CD4-positive, alpha-beta T cell treated with Interleukin-17A for 4 hours (primary cell): ENCODE results near the gene ZNF783.
"Not testable (repeated sequence)": the region's sequence is repeated elsewhere in the genome, so short reads cannot be mapped to it uniquely, and the experiment has no call there.

Experiments
- DNase-seq: peaks from one replicate; pipeline ENCODE4 v3.0.0-alpha.2; 2020; ENCODE audit warnings: mixed read lengths

Gene ZNF783

DNA sequence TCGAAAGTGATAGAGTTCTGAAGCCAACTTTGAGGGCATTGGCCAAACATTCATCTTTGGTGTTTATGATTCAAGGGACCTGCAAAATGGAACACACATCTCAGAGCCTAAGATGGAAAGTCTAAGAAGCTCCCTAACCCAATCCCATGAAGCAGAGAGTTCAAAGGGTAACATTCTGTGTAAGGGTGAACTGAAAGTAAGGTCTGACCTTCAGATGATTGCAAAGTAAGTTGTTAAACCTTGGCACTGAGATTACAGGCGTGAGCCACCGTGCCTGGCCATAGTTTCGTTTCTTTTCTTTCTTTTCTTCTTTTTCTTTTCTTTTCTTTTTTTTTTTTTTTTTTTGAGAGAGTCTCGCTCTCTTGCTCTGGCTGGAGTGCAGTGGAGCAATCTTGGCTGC, 20.3 kb upstream of the ZNF783 start:
- no peak for DNase-seq

- no peak for DNase-seq
Observed at GRCh38 chr7:149245244-149245643, 16.8 kb upstream of the ZNF783 start.

DNA sequence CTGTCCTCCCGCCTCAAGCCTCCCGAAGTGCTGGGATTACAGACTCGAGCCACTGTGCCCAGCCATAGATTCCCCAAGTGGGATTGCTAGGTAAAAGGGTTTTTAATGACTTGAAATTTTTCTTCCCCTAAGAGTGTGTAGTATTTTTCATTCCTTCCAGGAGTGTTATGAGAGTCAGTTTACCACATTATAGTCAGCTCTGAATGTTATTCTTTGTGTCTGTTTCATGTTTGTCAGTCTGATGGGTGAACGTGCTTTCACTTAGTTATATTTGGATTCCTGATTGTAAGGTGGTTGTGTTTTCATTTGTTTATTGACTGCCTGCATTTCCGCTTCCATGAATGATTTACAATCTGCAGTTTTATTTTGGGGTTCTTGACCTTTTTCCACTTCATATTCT, 16.3 kb upstream of the ZNF783 start:
- no peak for DNase-seq

- DNase-seq = no peak
Observed at GRCh38 chr7:149248777-149249176, 13.2 kb upstream of the ZNF783 start.

DNA sequence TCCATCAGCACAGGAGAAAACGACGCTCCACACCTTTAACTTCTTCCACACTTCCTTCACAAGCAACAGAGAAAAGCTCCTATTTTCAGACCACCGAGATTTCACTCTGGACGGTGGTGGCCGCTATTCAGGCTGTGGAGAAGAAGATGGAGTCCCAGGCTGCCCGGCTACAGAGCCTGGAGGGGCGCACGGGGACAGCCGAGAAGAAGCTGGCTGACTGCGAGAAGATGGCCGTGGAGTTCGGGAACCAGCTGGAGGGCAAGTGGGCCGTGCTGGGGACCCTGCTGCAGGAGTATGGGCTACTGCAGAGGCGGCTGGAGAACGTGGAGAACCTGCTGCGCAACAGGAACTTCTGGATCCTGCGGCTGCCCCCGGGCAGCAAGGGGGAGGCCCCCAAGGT, 11.8 kb upstream of the ZNF783 start:
- not testable (repeated sequence) for DNase-seq

DNA sequence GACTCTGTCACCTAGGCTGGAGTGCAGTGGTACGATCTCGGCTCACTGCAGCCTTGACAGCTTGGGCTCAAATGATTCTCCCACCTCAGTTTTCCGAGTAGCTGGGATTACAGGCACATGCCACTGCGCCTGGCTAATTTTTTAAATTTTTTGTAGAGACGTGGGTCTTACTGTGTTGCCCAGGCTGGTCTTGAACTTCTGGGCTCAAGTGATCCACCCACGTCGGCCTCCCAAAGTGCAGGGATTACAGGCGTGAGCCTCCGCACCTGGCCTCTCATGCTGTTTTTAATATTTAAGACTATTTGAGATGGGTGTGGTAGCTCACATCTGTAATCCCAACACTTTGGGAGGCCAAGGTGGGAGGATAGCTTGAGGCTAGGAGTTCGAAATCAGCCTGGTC, 10.5 kb upstream of the ZNF783 start:
- not testable (repeated sequence) for DNase-seq

- DNase-seq = no peak
Observed at GRCh38 chr7:149252378-149252777, 9.6 kb upstream of the ZNF783 start.

DNA sequence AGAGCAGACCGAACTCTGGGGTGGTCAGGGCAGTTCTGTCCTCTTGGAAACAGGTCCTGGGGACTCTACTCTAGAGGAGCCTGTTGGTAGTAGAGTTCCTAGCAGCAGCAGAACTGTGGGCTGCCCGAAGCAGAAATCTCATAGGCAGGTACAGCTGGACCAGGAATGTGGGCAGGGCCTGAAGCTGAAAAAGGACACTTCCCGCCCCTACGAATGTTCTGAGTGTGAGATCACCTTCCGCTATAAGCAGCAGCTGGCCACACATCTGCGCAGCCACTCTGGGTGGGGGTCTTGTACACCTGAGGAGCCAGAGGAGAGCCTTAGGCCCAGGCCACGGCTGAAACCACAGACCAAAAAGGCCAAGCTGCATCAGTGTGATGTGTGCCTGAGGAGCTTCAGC, 8.3 kb upstream of the ZNF783 start:
- DNase-seq = no peak

DNA sequence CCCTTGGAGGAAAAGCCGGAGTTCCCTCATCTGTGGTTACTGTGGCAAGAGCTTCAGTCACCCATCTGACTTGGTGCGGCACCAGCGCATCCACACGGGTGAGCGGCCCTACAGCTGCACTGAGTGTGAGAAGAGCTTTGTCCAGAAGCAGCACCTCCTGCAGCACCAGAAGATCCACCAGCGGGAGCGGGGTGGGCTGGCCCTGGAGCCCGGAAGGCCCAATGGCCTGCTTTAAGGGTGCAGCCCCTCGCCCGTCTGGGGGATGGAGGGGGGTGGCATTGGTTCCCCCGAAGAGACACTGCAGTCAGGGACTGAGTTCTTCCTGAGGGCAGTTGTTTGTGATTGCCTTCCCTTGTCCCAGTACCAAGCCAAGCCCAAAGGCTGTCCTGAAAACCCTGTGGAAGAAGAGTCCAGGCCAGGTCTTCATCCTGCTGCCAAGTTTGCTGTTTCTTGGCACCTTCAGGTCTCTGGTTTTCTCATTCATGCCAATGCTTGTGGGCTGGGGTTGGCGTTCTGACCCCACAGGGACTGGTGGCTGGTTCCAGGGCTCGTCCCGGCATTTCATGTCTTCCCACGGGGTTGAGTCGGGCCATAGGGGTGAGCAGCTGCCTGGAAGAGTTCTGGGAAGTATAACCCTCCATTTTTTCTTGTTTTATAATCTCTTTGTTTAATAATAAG, 7.7 kb upstream of the ZNF783 start:
- DNase-seq = no peak

DNA sequence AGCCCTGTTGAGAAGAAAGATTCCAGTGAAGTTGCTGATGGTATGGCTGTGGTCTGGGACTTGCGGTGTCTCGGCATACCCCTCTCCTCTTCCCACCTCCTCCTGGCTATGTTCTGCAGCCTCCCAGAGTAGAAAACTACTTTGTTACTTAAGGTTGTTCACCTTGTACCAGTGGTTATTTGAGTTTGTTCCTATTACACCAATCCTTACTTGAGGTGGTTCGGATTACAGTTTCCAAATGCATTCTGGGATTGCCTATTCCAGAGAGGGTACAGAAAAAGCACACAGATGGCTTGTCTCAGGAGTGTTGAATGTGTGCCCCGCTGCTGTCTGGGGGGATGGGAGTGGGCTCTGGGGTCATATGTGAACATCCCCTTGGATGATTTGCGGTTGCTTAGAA, 6.8 kb upstream of the ZNF783 start:
- no peak for DNase-seq

DNA sequence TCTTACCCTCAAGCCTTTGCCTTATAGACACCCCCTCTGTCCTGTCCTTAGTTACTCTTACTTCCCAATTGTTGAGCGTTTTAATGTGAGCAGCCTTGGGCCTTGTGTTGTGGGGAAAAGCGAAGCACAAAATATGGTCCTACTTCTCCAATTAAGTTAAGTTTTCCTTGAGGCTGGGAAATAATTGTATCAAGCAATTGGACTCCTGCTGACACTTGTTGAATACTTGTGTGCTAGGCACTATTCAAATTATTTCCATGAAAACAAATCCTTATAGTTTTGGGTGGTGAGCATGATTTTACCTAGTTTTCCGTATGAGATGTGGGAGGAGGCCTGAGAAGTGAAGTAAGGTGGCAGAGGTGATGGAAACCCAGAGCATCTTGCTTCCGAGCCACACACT, 5.4 kb upstream of the ZNF783 start:
- no peak for DNase-seq

- DNase-seq = no peak
Observed at GRCh38 chr7:149257146-149257545, 4.8 kb upstream of the ZNF783 start.

- peak; percentile 8 for DNase-seq
Observed at GRCh38 chr7:149261316-149261828, 624 bp upstream of the ZNF783 start.

- no peak for DNase-seq
Observed at GRCh38 chr7:149266451-149266850, 4.5 kb downstream of the ZNF783 start.

DNA sequence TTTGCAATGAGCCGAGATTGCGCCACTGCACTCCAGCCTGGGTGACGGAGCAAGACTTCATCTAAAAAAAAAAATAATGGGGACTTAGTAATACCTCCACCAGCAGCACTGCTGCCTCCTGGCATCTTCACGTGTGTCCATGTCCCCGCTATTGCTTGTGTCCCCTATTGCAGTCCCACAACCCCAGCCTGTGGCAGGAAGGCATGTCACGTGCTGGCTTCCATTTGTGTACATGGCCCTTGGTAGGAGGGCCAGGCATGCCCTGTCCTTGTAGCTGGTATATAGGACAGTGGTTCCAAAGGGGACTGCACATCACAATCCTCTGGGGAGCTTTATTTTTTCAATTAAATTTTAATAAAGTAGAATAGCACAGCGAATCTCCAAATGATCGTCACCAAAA, 5.7 kb downstream of the ZNF783 start:
- DNase-seq = no peak

DNA sequence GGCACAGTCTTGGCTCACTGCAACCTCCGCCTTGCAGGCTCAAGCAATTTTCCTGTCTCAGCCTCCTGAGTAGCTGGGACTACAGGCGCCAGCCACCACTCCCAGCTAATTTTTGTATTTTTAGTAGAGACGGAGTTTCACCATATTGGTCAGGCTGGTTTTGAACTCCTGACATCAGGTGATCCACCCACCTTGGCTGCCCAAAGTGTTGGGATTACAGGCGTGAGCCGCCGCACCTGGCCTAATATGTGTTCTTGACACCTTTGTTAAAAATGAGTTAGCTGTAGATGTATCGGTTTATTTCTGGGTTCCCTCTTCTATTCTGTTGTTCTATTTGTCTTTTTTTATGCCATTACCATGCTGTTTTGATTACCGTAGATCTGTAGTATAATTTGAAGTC, 12.4 kb downstream of the ZNF783 start:
- DNase-seq = not testable (repeated sequence)

- DNase-seq = no peak
Observed at GRCh38 chr7:149277871-149278270, 15.9 kb downstream of the ZNF783 start.

DNA sequence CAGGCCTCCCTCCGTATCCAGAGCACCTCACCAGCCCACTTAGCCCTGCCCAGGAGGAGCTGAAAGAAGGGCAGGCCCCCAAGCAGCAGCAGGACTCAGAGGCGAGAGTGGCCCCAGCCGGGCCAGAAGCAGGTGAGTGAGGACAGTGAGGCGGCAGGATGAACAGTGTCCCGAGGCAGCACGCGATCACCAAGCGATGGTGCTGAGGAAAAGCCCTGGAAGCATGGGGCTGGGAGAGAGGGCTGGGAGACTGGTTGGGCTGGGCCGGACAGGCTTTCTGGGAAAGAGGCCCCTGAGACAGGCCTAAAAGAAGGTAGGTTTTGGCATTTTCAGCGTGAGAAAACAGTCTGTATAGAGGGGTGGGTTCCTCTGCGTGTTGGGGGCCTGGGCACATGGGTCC, 16.4 kb downstream of the ZNF783 start:
- no peak for DNase-seq

DNA sequence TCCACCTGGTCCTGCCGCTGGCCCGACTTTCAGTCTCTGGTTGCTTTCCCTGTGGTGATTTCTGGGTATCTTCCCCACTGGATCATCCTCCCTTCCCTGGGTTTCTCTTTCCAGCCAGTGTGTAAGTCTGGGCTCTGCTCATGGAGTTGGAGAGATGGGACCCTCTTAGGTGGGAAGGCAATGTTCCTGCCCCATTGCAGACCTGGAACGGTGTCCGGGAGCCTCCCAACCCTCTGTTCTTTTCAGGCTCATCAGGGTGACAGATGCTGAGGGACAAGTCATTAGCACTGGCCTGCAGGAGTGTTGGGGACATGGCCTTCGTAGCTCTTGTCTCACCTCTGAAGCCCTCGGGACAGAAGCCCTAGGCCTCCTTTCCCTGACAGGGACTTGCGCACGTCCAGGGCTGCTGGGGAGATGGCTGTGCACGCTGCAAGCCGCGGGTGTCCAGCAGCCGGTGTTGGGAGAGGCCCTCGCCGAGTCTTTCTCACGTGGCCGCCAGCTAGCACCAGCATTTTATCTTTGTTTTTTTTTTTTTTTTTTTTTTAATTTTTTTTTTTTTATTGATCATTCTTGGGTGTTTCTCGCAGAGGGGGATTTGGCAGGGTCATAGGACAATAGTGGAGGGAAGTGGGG, 17.2 kb downstream of the ZNF783 start:
- DNase-seq = no peak

- no peak for DNase-seq
Observed at GRCh38 chr7:149280151-149280550, 18.2 kb downstream of the ZNF783 start.

- no peak for DNase-seq
Observed at GRCh38 chr7:149280661-149281507, 18.9 kb downstream of the ZNF783 start.

DNA sequence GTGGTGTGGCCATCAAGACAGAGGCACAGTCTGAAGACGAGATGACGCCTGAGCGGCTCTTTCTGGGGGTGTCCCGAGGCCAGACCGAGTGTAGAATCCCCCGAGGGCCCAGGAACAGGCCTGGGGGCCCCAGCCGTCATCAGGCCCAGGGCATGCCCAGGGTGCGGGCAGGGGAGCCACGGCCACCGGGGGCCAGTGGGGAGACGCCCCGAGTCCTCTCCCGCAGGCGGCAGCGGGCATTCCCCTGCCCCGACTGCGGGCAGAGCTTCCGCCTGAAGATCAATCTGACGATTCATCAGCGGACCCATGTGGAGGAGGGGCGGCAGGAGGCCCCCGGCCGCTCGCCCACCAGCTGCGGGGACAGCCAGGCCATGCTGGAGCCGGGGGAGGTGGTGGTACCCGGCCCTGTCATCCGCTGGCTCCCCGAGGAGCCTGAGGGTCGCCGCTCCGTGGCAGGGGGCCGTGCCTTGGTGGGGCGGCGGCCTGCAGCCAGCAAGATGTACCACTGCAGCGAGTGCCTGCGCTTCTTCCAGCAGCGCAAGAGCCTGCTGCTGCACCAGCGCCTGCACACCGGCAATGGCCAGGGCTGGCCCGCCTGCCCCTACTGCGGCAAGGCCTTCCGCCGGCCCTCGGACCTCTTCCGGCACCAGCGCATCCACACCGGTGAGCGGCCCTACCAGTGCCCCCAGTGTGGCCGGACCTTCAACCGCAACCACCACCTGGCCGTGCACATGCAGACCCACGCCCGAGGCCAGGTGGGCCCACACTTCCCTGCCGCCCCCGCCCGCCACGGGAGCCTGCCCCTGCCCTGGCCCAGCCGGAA, 19.7 kb downstream of the ZNF783 start:
- no peak for DNase-seq

DNA sequence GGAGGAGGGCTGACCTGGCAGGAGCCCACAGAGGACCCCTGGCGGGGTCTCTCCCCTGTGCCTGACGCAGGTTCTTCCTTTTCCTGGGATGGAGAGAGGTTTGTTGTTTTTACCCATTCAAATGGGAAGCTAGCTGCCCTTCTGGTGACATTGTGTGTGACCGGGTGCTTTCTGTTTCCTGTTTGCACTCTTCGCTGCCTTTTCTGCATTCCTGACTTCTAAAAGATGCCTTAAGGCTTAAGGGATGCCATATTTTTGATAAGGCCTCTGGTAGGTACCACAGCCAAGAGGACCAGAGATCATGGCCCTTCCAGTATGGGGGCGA, 20.3 kb downstream of the ZNF783 start:
- DNase-seq = no peak
